GM18502 (cell line): ENCODE results near the gene ANAPC5.

Experiments
- ATAC-seq: cut with Tn5 transposase; IDR thresholded peaks from one replicate; pipeline ENCODE4 v1.9.1; 2021; ENCODE audit warnings: mild to moderate bottlenecking; ENCODE audit not compliant: unreplicated experiment, poor library complexity

Gene ANAPC5

DNA sequence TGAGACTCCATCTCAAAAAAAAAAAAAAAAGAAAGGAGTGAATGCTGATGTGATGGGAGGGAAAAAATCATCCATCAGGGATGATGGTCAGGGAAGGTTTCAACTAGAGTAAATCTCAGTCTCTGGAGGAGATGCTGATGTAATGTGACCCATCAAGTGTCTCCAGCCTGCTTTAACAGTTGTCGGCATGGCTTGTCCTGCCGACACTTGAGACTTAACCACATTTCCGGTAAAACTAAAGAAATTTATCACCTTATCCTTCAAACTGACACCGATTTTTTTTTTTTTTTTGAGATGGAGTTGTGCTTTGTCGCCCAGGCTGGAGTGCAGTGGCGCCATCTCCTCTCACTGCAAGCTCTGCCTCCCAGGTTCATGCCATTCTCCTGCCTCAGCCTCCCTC, 21.5 kb upstream of the ANAPC5 start:
- ATAC-seq: no peak

DNA sequence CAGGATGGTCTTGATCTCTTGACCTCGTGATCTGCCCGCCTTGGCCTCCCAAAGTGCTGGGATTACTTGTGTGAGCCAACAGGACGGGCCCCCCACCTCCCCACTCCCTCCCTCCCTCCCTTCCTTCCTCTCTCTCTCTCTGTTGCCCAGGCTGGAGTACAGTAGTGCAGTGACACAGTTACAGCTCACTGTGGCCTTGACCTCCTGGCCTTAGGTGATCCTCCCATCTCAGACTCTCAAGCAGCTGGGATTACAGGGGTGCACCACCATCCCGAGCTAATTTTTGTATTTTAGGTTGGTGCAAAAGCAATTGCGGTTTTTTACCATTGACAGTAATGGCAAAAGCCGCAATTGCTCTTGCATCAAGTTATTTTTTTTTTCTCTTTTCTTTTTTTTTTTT, 19.2 kb upstream of the ANAPC5 start:
- ATAC-seq: no peak

DNA sequence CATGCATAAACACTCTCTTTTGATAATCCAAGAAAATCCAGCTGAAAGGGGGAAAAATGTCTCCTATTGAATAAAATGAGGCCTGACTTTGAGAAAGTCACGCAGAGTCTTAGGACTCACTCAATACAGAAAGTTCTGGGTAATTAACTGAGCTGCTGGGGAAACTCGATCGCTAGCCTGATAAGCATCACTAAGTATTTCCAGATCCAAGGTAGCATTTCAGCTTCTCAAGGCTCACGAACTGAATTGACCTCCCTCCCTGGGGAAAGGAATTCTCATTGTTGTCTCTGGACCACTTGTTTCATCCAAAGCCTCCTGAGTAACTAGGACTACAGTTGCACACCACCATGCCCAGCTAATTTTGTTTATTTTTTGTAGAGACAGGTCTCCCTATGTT, 13.8 kb upstream of the ANAPC5 start:
- ATAC-seq: no peak

DNA sequence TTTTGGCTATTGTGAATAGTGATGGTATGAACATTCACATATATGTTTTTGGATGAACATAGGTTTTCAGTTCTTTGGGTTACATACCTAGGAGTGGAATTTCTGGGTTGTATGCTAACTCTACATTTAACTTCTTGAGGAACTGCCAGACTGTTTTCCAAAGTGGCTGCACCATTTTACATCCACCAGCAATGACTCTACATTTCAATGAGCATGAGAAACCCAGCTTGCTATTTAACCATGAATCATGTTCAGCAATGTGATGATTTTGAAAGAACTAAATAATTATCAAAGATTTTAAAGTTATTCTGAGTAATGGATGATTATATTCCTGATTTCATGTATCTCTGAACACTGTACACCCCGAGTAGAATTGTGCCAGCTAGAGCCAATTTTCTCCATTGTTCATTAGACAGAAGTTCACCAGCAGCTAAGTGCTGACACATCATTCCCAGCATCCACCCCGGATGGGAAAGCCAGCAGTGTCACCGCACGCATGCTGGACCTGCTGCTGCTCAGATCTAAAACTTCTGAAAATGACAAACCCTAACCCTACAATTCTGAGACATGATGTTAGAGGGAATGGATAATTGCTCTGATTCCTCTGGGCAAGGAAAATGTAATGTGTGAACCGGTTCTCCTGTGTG, 13.3 kb upstream of the ANAPC5 start:
- no peak for ATAC-seq

DNA sequence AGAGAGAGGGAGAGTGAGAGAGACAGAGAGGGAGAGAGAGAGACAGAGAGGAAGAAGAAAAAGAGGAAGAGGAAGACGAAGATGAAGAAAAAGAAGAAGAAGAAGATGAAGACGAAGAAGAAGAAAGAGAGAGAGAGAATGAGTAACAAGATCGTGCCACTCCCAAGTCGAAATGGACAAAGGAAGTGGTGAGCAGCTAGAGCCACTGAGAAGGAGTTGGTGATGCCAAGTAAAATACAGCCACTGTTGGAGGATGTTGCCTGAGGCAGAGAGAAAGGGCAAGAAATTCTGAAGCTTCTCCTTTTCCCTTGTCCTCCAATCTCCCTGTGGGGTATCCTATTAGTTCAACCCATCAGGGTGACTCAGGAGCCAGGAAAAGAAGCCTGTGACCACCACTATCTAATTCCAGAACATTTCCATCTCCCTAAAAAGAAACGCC, 12.5 kb upstream of the ANAPC5 start:
- ATAC-seq: no peak

DNA sequence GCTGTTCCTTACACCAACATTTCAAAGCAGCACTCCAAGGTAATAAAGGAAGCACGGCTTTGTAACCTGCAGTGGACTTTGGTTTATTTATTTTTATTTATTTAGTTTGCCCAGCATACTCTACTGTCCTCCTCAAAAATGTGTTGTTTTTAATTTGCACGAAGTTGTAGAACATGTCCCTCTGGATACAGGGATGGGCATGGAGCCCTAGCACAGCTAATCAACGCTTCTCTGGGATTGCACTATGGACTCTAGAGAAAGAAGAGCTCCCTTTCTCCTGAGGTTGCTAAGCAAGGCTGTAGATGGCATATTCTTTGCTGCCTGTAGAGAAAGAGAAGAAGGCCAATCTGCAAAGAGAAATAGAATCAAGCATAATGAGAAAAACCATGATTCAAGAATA, 5.9 kb upstream of the ANAPC5 start:
- no peak for ATAC-seq

DNA sequence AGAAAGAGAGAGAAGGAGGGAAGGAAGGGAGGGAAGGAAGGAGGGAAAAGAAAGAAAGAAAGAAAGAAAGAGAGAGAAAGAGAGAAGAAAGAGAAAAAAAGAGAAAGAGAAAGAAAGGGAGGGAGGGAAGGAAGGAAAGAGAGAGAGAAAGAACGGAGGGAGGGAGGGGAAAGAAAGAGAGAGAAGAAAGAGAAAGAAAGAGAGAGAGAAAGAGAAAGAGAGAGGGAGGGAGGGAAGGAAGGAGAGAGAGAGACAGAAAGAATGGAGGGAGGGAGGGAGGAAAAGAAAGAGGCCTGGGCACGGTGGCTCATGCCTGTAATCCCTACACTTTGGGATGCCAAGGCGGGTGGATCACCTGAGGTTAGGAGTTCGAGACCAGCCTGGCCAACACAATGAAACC, 5.1 kb upstream of the ANAPC5 start:
- no peak for ATAC-seq

DNA sequence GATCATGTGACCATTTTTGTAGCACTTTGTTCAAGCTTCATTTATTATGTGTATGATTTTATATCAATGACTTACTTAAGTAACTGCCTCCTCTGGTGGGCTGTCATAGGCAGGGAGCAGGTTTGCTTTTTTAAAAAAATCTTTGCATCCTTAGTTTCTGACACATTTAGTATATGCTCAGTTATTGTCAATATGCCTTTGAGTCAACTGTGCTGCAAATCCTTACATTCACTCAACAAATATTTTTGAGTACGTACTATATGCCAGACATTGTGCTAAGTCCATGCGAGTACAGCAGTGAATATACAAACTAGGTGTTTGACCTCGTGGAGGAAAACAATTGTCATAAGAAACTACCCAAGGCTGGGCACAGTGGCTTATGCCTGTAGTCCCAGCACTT, 4.4 kb upstream of the ANAPC5 start:
- no peak for ATAC-seq

DNA sequence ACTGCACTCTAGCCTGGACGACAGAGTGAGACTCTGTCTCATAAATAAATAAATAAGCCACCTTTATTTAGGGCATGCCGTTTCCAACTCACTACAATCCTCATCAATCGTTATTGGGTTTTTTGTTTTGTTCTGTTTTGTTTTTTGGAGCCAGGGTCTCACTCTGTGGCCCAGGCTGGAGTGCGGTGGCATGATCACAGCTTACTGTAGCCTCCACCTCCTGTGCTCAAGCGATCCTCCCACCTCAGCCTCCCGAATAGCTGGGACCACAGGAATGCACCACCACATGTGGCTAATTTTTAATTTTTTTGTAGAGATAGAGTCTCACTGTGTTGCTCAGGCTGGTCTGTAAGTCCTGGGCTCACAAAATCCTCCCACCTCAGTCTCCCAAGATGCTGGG, 3.6 kb upstream of the ANAPC5 start:
- ATAC-seq: no peak

DNA sequence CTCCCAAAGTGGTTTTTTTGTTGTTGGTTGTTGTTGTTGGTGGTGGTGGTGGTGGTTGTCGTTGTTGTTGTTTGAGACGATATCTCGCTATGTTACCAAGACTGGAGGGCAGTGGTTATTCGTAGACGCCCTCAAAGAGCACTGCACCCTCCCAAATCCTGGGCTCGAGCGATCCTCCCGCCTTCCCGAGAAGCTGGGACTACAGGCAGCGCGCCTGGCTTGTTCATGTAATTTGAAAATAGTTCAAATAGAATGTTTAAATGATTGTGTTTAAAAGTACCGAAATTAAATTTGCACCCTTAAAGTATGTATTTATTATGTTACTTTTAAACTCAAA, 439 bp upstream of the ANAPC5 start:
- no peak for ATAC-seq

DNA sequence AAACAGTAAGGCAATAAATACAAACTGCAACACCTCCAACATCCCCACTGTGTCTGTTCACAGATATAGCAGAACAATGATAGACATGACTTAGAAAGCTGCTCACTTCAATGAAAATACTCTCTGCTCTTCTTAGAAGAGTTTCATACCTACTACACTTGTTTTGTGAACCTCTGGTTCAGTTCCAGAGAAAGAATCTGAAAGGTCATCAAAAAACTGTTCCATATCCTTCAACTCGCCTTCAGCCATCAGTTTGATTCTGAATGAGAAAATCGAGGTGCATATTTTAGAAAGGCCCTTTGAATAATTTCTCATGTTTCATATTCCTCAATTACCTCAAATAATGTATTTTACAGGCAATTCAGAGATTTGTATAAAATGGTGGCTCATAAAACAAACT, 5.5 kb downstream of the ANAPC5 start:
- no peak for ATAC-seq

DNA sequence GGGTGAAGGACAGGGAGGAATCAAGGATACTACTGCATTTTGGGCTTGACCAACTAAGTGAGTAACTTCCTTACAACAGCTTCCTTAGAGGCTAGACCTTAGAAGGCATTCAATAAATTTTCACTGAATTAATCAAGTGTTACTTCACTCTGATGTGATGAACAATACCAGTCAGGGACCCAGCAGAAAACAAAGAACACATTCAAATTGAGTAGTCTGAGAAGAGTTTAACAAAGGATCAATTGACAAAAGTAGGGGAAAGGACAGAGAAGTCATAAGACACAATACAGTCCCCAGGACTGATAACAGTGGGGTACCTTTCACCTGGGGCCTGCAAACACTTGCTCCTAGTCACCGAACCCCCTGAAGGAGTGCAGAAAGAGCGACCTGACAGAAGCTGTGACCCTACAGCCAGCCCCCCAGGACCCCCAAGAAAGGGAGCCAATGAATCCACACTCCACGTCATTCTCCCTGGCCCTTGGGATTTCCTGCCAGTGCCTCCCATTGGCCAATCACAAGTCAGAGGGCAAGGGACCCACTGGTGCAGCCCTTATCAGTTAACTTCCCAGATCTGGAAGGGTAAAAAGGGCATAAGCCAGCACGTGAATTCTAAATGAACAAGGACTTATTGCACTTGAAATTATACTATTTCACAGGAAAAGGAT, 6.9 kb downstream of the ANAPC5 start:
- no peak for ATAC-seq

DNA sequence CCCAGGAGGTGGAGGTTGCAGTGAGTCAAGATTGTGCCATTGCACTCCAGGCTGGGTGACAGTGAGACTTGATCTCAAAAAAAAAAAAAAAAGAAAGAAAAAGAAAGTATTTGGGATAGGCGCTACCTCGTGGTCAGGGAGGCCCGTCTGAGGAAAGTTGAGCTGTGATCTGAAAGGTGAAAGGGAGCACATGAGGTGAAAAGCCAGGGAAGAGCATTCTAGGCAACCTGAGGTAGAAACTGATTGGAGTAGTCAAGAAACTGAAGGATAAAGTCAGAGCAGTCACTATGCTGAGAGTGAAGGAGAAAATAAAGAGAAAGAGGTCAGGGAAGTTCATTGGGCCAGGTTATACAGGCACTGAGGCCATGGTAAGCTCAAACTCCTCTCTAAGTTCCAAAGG, 7.7 kb downstream of the ANAPC5 start:
- no peak for ATAC-seq

DNA sequence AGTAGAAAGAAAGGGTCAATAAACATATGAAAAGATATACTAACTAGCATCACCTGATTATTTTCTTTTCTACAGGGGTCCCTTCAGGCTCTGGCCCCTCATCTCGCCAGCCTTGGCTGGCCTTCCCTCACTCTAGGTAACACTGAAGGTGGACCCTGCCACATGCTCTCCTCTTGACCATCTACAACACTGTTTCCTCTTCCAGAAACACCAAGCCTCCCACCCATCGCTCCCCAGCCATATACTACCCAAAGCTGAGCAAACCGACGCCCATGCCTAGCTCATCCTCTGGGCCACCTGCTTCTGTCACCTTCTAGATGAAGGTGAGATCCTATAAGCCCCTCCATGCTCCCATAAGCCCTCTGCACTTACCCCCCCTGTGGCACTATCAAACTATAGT, 14.8 kb downstream of the ANAPC5 start:
- ATAC-seq: no peak

DNA sequence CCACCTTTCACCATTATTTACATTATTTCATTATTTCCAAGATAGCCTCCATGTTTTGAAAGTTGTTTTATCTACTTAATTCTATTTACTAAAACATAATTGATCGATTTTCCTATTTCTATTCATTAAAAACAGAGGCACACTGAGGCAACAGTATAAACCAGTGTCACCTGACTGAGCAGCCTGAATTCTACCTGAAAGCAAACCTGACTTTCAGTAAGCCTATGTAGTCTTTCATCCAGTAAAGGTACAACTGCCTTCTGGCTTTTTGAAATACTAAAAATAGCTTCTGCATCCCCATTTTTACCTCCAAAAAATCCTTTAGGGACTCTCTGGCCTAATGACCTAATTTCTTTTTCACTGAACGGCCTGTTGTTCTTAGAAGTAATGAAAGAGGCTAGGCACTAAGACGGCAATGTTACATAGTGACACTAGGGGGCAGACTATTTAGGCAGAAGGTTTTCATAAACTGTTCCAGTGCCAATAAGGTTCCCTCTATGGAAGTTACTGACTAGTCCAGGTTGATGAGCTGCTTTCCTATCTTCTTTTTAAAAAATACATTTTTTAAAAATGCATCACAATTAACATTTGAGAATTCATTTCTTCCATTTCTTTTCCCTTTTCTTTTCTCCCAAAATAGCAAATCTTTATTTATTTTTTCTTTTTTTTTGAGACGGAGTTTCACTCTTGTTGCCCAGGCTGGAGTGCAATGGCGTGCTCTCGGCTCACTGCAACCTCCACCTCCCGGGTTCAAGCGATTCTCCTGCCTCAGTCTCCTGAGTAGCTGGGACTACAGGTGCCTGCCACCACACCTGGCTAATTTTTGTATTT, 17.5 kb downstream of the ANAPC5 start:
- no peak for ATAC-seq

DNA sequence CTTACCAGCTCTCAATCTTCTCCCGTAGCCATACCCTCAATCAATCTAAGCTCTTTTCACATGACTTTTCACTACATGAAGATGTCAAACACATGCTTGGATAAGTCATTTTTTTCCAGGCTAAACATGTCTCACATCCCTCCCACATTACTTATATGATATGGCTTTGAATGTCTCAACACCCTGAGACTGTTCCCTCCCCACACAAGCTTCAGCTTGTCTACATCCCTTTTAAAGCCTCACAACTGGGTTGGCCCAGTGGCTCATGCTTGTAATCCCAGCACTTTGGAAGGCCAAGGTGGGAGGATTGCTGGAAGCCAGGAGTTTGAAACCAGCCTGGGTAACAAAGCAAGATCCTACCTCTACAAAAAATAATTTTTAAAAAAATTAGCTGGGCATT, 18.5 kb downstream of the ANAPC5 start:
- no peak for ATAC-seq

DNA sequence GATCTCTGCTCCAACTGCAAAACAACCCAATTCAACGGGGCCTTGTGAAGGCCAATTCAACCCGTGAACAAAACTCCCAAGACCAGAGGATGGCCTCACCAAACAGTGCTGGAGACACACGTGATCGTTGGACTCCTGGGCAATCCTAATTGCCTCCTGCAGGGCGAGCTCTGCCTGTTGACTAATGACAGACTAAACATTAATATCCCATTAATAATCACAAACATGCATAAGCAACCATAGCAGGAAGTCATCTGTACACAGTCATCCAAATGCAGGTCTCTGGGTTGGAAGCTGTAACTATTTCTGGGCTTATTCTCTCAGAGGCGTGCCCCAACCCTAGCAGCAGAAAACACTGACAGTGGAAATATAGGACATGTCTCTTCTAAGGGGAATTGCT, 21.0 kb downstream of the ANAPC5 start:
- ATAC-seq: no peak

DNA sequence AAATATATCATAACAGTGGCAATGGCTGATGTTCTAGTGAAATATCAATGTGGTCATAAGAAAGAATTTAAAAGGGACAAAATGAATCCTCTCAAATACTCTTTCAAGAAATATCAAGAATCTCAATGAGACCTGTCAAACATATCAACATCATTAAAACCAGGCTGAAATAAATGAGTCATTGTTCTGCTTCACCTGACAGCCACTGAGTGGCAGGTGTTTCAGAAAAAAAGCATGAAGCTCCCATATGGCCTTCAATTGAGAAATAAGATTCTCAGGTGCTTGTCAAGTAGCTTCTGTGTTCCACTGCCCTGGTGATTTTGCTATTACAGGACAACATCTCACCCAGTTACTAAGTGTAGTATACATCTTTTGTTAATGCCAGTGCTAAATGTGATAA, 21.5 kb downstream of the ANAPC5 start:
- no peak for ATAC-seq

DNA sequence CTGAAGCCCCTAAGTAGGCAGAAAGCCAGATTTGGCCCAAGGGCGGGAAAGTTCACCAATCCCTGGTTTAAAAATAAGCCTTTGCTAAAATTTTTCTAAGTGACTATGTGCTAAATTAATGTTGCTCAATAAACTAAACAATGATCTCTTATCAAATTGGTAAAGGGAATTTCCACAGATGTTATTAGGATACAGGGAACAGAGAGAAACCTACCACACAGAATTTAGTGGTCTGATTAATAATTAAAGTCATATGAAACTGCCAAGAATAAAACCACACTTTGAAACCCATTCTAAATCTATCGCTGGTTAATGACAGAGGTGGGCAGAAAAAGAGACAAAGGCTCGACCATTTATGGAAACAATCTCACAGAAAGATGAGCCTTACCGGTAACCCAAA, 22.0 kb downstream of the ANAPC5 start:
- no peak for ATAC-seq

DNA sequence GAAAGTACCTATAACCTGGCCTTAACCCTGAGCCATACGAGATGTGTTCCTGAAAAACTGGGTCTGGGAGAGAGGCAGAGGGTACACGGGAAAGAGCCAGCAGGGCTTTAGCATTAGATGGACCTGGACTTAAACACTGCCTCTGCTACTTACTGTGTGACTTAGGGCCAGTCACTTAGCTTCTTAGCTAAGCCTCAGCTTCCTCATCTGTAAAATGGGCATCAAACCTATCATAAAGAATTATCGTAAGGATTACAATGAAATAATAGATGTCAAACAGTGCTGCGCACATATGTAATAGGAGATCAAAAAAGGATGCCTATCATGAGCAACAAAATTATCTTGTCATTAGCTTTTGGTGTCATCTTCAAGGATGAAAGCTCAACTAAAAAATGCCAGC, 23.6 kb downstream of the ANAPC5 start:
- ATAC-seq: no peak

DNA sequence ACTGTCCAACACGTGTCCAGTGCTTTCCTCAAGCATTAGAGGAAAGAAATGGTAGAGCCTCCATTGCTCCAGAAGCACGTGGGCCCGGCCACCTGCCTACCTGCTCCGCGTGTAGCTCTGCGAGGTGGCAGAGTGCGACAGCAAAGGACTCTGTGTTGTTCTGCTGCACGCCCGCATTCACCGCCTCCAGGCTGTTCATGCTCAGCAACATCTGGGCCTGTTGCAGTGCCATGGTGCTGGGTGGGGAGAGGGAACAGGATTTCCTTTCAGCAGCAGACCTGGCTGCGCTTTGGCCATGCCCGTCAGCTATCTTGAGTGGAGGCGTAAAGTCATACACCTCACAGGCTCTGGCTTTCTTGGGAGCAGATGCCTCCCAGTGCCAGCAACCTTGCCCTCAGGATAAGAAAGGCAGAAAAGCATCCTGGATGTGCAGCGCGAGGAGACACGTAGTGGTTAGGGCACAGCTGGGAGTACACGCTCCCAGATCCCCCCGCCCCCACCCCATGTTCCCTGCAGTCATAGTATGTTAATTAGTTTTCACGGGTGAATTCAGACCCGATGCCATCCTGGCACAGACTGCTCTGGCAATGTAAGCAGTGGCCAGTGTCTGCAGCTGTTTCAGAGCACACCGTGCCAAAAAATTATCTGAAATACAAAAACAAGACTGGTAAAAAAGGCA, 25.1 kb downstream of the ANAPC5 start:
- ATAC-seq: no peak
